IMR-90 (cell line): Measurements from ENCODE around the gene FCHSD2.

ENCODE experiments used
- CEBPB ChIP-seq: IDR thresholded peaks from 2 replicates; pipeline ENCODE4 v1.6.1; 2012; ENCODE audit warnings: low read depth, low read length, improper control_type of control experiment
- MAFK ChIP-seq: IDR thresholded peaks from 2 replicates; pipeline ENCODE4 v1.6.1; 2012; ENCODE audit warnings: low read depth, low read length, improper control_type of control experiment
- MXI1 ChIP-seq: IDR thresholded peaks from 2 replicates; pipeline ENCODE4 v1.6.1; 2012; ENCODE audit warnings: low read depth, mild to moderate bottlenecking, low read length, moderate library complexity, borderline replicate concordance
- POLR2A ChIP-seq: IDR thresholded peaks from 2 replicates; pipeline ENCODE4 v1.6.1; 2012; ENCODE audit warnings: mild to moderate bottlenecking, low read depth, low read length
- RAD21 ChIP-seq: IDR thresholded peaks from 2 replicates; pipeline ENCODE4 v1.6.1; 2012; ENCODE audit warnings: low read length, improper control_type of control experiment
- RCOR1 ChIP-seq: IDR thresholded peaks from 2 replicates; pipeline ENCODE4 v1.6.1; 2012; ENCODE audit warnings: mild to moderate bottlenecking, low read length, improper control_type of control experiment; ENCODE audit not compliant: insufficient replicate concordance
- RFX5 ChIP-seq: IDR thresholded peaks from 2 replicates; pipeline ENCODE4 v1.8.0; 2012; ENCODE audit warnings: low read depth, mild to moderate bottlenecking, low read length, moderate library complexity
- SMC3 ChIP-seq: fragments of 150-350 bp; IDR thresholded peaks from 2 replicates; pipeline ENCODE4 v1.6.1; 2016; ENCODE audit warnings: low read depth, mild to moderate bottlenecking, antibody characterized with exemption, low read length, moderate library complexity
- TF ChIP-seq, protein P1 (sequence below): fragments of 150-350 bp; IDR thresholded peaks from 2 replicates; pipeline ENCODE4 v1.6.1; 2017; ENCODE audit warnings: mild to moderate bottlenecking, antibody characterized with exemption, low read length, low read depth
- TF ChIP-seq, protein P2 (sequence below): conservative IDR thresholded peaks from 2 replicates; pipeline ENCODE4 v1.5.1; 2012; ENCODE audit warnings: mild to moderate bottlenecking, low read depth, low read length, improper control_type of control experiment
- TF ChIP-seq, protein P3 (sequence below): fragments of 150-350 bp; IDR thresholded peaks from 2 replicates; pipeline ENCODE4 v1.6.1; 2016; ENCODE audit warnings: low read depth, mild to moderate bottlenecking, low read length, moderate library complexity, borderline replicate concordance

DNA sequence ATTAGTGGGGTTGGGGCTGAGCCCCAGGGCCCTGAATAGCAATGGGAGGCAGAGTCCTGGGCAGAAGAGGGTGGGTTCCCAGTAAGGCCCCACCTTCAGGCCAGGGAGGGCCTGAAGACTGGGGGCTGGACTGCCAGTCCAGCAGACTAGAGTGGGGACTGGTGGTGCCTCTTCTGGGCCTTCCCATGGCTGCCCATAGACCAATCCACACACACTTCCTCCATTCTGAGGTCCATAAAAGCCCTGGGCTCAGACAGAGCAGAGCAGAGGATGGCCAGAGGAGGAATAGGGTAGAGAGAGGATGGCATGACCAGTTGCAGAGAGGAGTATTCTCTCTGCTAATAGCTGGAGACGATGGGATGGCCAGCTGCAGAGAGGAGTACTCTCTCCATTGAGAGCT lies 216.0 kb downstream of the FCHSD2 start:
- TF ChIP-seq, protein P1, sequence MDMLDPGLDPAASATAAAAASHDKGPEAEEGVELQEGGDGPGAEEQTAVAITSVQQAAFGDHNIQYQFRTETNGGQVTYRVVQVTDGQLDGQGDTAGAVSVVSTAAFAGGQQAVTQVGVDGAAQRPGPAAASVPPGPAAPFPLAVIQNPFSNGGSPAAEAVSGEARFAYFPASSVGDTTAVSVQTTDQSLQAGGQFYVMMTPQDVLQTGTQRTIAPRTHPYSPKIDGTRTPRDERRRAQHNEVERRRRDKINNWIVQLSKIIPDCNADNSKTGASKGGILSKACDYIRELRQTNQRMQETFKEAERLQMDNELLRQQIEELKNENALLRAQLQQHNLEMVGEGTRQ = no peak
- TF ChIP-seq, protein P2, sequence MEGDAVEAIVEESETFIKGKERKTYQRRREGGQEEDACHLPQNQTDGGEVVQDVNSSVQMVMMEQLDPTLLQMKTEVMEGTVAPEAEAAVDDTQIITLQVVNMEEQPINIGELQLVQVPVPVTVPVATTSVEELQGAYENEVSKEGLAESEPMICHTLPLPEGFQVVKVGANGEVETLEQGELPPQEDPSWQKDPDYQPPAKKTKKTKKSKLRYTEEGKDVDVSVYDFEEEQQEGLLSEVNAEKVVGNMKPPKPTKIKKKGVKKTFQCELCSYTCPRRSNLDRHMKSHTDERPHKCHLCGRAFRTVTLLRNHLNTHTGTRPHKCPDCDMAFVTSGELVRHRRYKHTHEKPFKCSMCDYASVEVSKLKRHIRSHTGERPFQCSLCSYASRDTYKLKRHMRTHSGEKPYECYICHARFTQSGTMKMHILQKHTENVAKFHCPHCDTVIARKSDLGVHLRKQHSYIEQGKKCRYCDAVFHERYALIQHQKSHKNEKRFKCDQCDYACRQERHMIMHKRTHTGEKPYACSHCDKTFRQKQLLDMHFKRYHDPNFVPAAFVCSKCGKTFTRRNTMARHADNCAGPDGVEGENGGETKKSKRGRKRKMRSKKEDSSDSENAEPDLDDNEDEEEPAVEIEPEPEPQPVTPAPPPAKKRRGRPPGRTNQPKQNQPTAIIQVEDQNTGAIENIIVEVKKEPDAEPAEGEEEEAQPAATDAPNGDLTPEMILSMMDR = no peak
- TF ChIP-seq RAD21 (no peak), SMC3 (no peak), POLR2A (no peak), MXI1 (no peak), RCOR1 (no peak), RFX5 (no peak), MAFK (no peak), CEBPB (no peak)
- TF ChIP-seq, protein P3, sequence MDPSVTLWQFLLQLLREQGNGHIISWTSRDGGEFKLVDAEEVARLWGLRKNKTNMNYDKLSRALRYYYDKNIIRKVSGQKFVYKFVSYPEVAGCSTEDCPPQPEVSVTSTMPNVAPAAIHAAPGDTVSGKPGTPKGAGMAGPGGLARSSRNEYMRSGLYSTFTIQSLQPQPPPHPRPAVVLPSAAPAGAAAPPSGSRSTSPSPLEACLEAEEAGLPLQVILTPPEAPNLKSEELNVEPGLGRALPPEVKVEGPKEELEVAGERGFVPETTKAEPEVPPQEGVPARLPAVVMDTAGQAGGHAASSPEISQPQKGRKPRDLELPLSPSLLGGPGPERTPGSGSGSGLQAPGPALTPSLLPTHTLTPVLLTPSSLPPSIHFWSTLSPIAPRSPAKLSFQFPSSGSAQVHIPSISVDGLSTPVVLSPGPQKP = no peak
